K562 (cell line): ENCODE data around the gene ERICH6. TPM values are rescaled to one million over a fixed set of nuclear protein-coding genes. Genes with fewer than 3 reads are reported as not detected.

Source experiments
- BRCA1 ChIP-seq, 2 experiments: fragments of 450-650 bp in 1 of 2; sonication (generic) in 1 of 2; formaldehyde crosslinking in 1 of 2; IDR thresholded peaks; 2 replicates each; pipeline versions ENCODE4 v1.5.0 to v1.6.1; 2017 to 2020; ENCODE audit warnings: mild to moderate bottlenecking in 1 of 2, missing genetic modification reagents in 1 of 2
- COPS2 ChIP-seq: fragments of 450-650 bp; conservative IDR thresholded peaks from 2 replicates; pipeline ENCODE4 v1.6.1; 2016; ENCODE audit warnings: mild to moderate bottlenecking, moderate library complexity
- FUS ChIP-seq: fragments of 200-400 bp; formaldehyde crosslinking; optimal IDR thresholded peaks from 2 replicates; pipeline ENCODE3; 2017; ENCODE audit warnings: low read depth, low read length
- HBP1 ChIP-seq: fragments of 450-650 bp; formaldehyde crosslinking; IDR thresholded peaks from 2 replicates; pipeline ENCODE4 v1.4.0; 2022; ENCODE audit warnings: missing genetic modification characterization
- HNRNPLL ChIP-seq: fragments of 200-400 bp; formaldehyde crosslinking; IDR thresholded peaks from 2 replicates; pipeline ENCODE4 v1.6.1; 2017; ENCODE audit warnings: low read length, low read depth, mild to moderate bottlenecking; ENCODE audit not compliant: poor library complexity, severe bottlenecking
- HOMEZ ChIP-seq: fragments of 250-450 bp; sonication (Bioruptor Pico); IDR thresholded peaks from 2 replicates; pipeline ENCODE4 v1.4.0; 2020; ENCODE audit warnings: mild to moderate bottlenecking, moderate library complexity
- NFRKB ChIP-seq: fragments of 450-650 bp; IDR thresholded peaks from 2 replicates; pipeline ENCODE4 v1.6.1; 2016; ENCODE audit warnings: low read depth
- NONO ChIP-seq, 2 experiments: fragments of 200-400 bp in 1 of 2; fragments of 450-650 bp in 1 of 2; formaldehyde crosslinking in 1 of 2; IDR thresholded peaks; 2 replicates each; pipeline ENCODE4 v1.6.1; 2017; ENCODE audit warnings: low read depth in 2 of 2, mild to moderate bottlenecking in 2 of 2, moderate library complexity in 2 of 2, low read length in 1 of 2
- POU5F1 ChIP-seq: fragments of 150-350 bp; IDR thresholded peaks from 2 replicates; pipeline ENCODE4 v1.6.1; 2014; ENCODE audit warnings: borderline replicate concordance, low read length, low read depth, mild to moderate bottlenecking; ENCODE audit not compliant: partially characterized antibody
- RAD21 ChIP-seq, 2 experiments: fragments of 250-450 bp in 1 of 2; fragments of 450-650 bp in 1 of 2; sonication (Bioruptor Pico) in 1 of 2; formaldehyde crosslinking in 1 of 2; IDR thresholded peaks in 1 of 2; conservative IDR thresholded peaks in 1 of 2; 2 replicates each; pipeline versions ENCODE4 v1.4.0 to v1.8.0; 2020 to 2022; ENCODE audit warnings: mild to moderate bottlenecking in 2 of 2, moderate library complexity in 1 of 2
- ZBTB33 ChIP-seq: sonication (generic); formaldehyde crosslinking; IDR thresholded peaks from 2 replicates; pipeline ENCODE4 v1.8.1; 2023; ENCODE audit warnings: mild to moderate bottlenecking, missing genetic modification reagents
- ZBTB7A ChIP-seq: IDR thresholded peaks from 2 replicates; pipeline ENCODE4 v1.6.1; 2011; ENCODE audit warnings: low read depth, mild to moderate bottlenecking, low read length, moderate library complexity, borderline replicate concordance; ENCODE audit not compliant: control insufficient read depth
- ZNF175 ChIP-seq: fragments of 200-800 bp; sonication (Bioruptor generic); IDR thresholded peaks from 2 replicates; pipeline ENCODE4 v1.6.1; 2016; ENCODE audit warnings: low read depth, mild to moderate bottlenecking, missing genetic modification characterization, missing compliant biosample characterization
- ZNF398 ChIP-seq: fragments of 250-450 bp; sonication (Bioruptor Pico); IDR thresholded peaks from 2 replicates; pipeline ENCODE4 v1.8.0; 2021; ENCODE audit warnings: moderate library complexity, mild to moderate bottlenecking, inconsistent platforms
- ZNF507 ChIP-seq: conservative IDR thresholded peaks from 2 replicates; pipeline ENCODE4 v1.6.1; 2017; ENCODE audit warnings: missing genetic modification characterization, missing compliant biosample characterization
- ZNF551 ChIP-seq: fragments of 250-450 bp; sonication (Bioruptor Pico); IDR thresholded peaks from 2 replicates; pipeline ENCODE4 v1.5.0; 2021; ENCODE audit warnings: mild to moderate bottlenecking, moderate library complexity
- polyA plus RNA-seq, 8 experiments: library from polyadenylated mRNA; depleted of rRNA in 4 of 8; stranded (reverse) in 5 of 8; unstranded in 3 of 8; fragments of >200 nt; fragmentation: Nextera tagmentation in 2 of 8; fragmentation: Illumina TruSeq in 1 of 8; extraction: Ambion mirVana in 2 of 8; extraction: Trizol in 1 of 8; gene quantifications; 2 replicates each; pipeline versions ENCODE4 v1.2.1 to v1.2.3, GENCODE V29; 2011 to 2014; ENCODE audit warnings: inconsistent platforms in 1 of 8, missing spikeins in 1 of 8
- total RNA-seq, 7 experiments: library from RNA; depleted of rRNA in 6 of 7; stranded (reverse); fragments of >200 nt in 6 of 7; fragmentation: Illumina TruSeq in 2 of 7; extraction: Trizol in 2 of 7; gene quantifications; 2 replicates each; pipeline versions ENCODE4 v1.2.1 to v1.2.3, GENCODE V29; 2011 to 2021; ENCODE audit warnings: low replicate concordance in 1 of 7
- TF ChIP-seq, protein P1 (sequence below): IDR thresholded peaks from 2 replicates; pipeline ENCODE4 v1.6.1; 2012; ENCODE audit warnings: low read depth, low read length, improper control_type of control experiment, borderline replicate concordance

Gene ERICH6
- total and polyA plus RNA-seq, 9 of the 15 experiments (the other 6 are each of a cell fraction or from before 2014, with no cell fraction given) = not detected

GRCh38 chr3:150733936-150734794 is 30.4 kb upstream of the ERICH6 start (continued):
- no peak for TF ChIP-seq ZNF398 (CRISPR knock-in tag)
- TF ChIP-seq BRCA1 (IDR thresholded peaks at IDR 0.05) = no peak
- TF ChIP-seq BRCA1 (CRISPR knock-in tag; IDR thresholded peaks at IDR 0.05) = no peak
- TF ChIP-seq NONO (IDR thresholded peaks at IDR 0.05; ENCODE audit: low read depth in 2 of 2, low read length in 1 of 2) = no peak
- no peak for TF ChIP-seq RAD21 (CRISPR knock-in tag; conservative IDR thresholded peaks at IDR 0.05 in 1 of 2, IDR thresholded peaks at IDR 0.05 in 1 of 2)
- no peak for TF ChIP-seq HOMEZ (CRISPR knock-in tag)
- no peak for TF ChIP-seq ZBTB33 (CRISPR knock-in tag)
- TF ChIP-seq FUS = no peak
- TF ChIP-seq ZNF175 (CRISPR knock-in tag) = no peak
- TF ChIP-seq NFRKB = 0 out of 2 replicates have a peak, but pooled peaks have one; percentile 17
- TF ChIP-seq COPS2 = no peak
- no peak for TF ChIP-seq POU5F1
- TF ChIP-seq HBP1 (CRISPR knock-in tag) = no peak
- no peak for TF ChIP-seq ZNF507
- no peak for TF ChIP-seq ZBTB7A
- no peak for TF ChIP-seq HNRNPLL
- TF ChIP-seq, protein P1, sequence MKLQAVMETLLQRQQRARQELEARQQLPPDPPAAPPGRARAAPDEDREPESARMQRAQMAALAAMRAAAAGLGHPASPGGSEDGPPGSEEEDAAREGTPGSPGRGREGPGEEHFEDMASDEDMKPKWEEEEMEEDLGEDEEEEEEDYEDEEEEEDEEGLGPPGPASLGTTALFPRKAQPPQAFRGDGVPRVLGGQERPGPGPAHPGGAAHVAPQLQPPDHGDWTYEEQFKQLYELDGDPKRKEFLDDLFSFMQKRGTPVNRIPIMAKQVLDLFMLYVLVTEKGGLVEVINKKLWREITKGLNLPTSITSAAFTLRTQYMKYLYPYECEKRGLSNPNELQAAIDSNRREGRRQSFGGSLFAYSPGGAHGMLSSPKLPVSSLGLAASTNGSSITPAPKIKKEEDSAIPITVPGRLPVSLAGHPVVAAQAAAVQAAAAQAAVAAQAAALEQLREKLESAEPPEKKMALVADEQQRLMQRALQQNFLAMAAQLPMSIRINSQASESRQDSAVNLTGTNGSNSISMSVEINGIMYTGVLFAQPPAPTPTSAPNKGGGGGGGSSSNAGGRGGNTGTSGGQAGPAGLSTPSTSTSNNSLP = no peak
- TF ChIP-seq ZNF551 (CRISPR knock-in tag) = no peak
